GM19455 (cell line): ENCODE results near the gene PCYT1A.

Experiments
- ATAC-seq: cut with Tn5 transposase; IDR thresholded peaks from one replicate; pipeline ENCODE4 v1.9.1; 2021; ENCODE audit not compliant: unreplicated experiment

Gene PCYT1A

GRCh38 chr3:196238612-196239560 lies 48.6 kb downstream of the PCYT1A start:
- no peak for ATAC-seq

GRCh38 chr3:196237203-196237602 lies 50.3 kb downstream of the PCYT1A start:
- no peak for ATAC-seq

DNA sequence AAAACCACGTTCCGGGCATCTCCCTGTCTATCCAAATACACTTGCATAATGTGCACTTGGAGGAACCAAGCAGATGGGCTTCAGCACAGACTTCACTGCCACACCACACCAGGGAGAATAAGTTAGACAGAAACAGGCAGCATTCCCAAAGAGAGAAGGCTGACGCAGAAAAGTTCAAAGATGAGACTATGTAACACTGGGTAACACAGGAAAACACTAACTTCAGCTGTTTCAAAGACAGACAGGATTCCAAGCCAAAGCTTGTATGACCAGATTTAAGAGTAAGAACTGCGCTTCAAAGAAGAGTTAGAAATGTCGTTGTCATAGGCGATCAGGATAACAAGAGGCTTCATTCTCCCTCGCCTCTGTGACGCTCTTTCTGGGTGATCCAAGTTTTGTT lies 51.3 kb downstream of the PCYT1A start:
- no peak for ATAC-seq

- no peak for ATAC-seq
These were observed 51.9 kb downstream of the PCYT1A start for GRCh38 chr3:196235452-196236122.

GRCh38 chr3:196232882-196233251 lies 54.7 kb downstream of the PCYT1A start:
- no peak for ATAC-seq

DNA sequence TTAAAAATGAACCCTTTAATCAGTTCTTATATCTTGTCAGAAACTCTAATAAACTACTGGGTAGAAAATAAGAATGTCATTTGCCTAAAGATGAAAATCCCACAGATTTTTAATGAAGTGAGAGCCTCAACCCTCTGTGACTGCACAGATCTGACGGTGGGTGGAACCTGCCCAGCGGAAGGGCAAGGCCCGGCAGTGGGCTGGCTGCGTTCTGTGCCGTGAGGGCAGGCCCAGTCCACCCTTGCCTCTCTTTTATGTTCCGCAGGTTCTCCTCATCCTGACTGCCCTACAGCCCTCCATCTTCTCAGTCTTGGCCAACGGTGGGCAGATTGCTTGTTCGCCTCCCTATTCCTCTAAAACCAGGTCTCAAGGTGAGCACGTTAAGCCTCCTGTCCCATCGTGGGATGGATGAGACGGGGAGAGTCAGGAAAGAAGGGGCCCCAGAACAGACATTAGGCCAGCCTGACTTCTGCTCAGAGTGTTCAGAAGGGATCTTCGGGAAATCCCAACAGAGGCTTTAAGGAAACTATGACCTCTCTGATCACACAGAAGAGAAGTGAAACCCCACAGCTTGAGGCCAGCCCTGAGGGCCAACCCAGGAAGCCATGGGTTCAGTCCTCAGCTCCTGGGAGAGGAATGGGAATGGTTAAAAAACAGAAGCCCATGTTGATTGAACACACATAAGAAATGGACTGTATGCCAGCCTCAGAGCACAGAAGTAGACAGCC lies 55.2 kb downstream of the PCYT1A start:
- no peak for ATAC-seq

DNA sequence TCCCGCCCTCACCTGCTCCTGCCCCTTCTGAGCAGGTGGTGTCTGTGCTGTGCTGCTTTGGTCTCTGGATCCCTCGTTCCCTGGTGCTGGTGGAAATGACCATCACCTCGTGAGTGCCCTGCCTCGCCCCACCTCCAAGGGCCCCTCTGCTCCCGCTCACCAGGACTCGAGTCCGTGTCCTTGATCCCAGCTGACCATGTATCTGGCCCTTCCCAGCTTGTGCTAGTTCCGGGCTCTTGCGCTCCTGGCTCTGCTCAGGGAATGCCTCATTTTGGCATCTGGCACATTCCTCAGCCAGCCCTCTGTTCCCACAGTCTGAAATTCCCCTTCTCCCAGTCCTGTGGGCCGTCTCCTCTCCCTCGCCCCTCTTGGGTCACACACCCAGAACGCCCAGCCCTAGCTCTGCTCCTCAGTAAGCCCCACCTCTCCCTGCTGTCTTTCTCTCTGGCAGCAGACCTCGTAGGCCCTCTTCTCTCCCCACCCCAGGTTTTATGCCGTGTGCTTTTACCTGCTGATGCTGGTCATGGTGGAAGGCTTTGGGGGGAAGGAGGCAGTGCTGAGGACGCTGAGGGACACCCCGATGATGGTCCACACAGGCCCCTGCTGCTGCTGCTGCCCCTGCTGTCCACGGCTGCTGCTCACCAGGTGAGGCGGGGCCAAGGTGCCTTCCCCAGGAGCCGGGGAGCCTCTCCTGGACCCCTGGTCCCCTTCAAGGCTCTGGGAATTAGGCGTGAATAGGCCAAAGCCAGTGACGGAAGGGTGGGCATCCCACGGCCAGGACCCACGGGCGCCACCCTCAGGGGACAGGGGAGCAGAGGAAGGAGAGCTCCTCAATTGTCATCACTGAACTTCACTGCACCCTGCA lies 59.7 kb downstream of the PCYT1A start:
- no peak for ATAC-seq

GRCh38 chr3:196227121-196227561 lies 60.4 kb downstream of the PCYT1A start:
- no peak for ATAC-seq

GRCh38 chr3:196225763-196226364 lies 61.7 kb downstream of the PCYT1A start:
- no peak for ATAC-seq

- ATAC-seq = no peak
These were observed 62.4 kb downstream of the PCYT1A start for GRCh38 chr3:196225086-196225485.

DNA sequence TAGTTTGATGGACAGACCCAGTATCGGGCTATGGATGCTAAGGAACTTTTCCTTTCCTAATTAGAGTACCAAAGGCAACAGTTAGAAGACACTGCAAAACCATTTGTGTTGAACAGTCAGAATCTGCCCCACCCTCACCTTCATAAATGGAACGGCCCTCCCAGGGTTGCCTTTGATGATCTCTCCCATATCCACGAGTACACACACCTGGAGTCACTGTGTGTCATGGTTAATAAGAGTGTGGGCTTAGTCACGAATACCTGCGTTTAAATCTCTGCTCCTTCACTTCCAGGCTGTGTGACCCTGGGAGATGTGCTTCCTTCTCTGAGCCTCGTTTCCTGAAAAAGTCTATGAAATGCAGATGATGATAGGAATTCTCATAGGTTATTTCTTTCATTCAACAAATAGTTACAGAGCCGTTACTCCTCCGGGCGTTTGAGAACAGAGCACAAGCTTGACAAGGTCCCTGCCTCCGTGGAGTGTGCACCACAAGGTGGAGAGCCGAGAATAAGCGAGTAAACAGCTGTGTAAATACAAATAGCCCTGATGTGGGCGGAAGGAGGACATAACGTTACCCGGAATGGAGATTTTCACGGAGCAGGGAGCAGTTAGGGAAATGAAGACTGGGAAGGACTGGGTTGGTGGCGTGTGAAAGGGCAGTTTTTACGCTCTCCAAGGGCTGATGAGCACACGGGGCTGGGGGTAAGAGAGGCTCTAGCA lies 64.5 kb downstream of the PCYT1A start:
- ATAC-seq = no peak

DNA sequence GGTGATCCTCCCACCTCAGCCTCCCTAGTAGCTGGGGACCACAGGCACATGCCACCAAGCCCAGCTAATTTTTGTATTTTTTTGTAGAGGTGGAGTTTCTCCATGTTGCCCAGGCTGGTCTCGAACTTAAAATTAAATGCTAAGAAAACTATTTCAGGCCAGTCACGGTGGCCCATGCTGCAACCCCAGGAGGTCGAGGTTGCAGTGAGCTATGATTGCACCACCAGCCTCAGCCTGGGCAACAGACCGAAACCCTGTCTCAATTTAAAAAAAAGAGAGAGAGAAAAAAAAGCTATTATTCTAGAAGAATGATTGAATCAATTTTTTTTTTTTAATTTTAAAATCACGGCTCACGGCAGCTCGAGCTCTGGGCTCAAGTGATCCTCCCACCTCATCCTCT lies 66.5 kb downstream of the PCYT1A start:
- no peak for ATAC-seq

- ATAC-seq = no peak
These were observed 66.9 kb downstream of the PCYT1A start for GRCh38 chr3:196220587-196220986.

- no peak for ATAC-seq
These were observed 67.6 kb downstream of the PCYT1A start for GRCh38 chr3:196219970-196220311.

DNA sequence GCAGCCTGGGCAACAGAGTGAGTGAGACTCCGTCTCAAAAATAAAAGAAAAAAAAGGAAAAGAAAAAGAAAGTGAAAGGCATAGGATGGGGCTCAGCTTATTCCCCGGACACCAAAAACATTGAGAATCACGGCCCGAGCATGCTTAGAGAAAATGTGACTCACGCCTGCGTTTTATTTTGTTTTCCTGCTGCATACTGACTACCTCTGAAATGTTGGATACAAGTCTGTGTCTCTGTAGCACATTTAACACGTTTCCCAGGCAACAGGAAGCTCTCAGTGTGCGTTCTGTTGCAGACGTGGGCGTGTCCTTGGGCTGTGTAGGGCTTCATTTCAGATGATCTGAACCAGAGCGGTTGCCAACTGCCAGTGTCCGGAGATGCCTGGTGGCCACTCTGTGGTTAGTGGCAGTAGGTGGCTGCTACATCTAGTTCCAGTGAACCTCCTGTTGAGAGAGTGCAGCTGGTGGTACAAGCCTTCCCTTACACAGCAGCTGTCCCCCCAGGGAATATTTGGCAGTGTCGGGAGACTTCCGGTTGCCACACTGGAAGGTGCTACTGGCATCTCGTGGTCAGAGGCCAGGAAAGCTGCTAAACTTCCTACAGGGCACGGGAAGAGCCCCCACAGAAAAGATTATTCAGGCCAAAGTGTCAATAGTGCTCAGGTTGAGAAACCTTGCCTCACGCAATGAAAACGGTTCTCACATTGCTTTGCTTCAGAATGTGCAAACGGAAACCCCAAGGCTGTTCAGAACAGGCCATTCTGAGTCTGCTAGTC lies 68.1 kb downstream of the PCYT1A start:
- ATAC-seq = peak; percentile 59

GRCh38 chr3:196218155-196218712 lies 69.3 kb downstream of the PCYT1A start:
- ATAC-seq = no peak

DNA sequence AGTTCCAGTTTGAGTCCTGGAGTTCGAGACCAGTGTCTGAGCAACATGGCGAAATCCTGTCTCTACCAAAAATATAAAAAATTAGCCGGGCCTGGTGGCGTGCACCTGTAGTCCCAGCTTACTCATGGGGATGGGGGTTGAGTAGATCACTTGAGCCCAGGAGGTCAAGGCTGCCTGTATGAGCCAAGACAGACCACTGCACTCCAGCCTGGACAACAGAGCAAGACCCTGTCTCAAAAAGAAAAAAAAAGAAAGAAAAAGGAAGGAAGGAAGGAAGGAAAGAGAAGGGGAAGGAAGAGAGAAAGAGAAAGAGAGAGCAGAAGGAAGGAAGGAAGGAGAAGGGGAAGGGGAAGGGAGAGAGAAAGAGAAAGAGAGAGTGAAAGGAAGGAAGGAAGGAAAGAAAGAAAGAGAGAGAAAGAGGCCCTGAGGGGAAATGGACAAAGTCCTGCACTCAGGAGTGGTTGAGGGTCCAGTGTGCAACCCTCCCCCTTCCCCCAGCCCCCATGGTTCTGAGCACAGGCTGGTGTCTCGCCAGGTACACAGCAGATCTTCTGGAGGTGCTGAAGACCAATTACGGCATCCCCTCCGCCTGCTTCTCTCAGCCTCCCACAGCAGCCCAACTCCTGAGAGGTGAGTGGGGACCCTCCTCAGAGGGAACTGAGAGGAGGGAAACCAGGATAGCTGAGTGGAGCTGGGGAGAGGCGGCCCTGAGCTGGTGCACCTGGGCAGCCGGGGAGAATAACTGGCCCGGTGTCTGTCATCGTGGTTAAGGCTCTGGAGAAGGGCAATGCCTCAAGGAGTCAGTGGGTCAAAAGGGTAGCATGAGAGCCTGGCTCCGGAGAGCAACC lies 70.0 kb downstream of the PCYT1A start:
- no peak for ATAC-seq
